Measurements from ENCODE around the gene WFS1.

GRCh38 chr4:6340446-6341015, 70.9 kb downstream of the WFS1 start:
- TF ChIP-seq CTCF (IDR thresholded peaks at IDR 0.05; ENCODE audit: extremely low read depth in 1 of 2, insufficient read depth in 1 of 2, low read depth in 1 of 2, low read length in 2 of 2) (no peak), JUN (IDR thresholded peaks at IDR 0.05; ENCODE audit: borderline replicate concordance, insufficient read depth, insufficient read length, low read depth) (no peak), POLR2AphosphoS5 (IDR thresholded peaks at IDR 0.05; ENCODE audit: insufficient read depth, low read depth, low read length) (no peak), POLR2A (IDR thresholded peaks at IDR 0.05; ENCODE audit: low read depth, low read length) (no peak)
